Gastroesophageal sphincter (tissue), 4 donors: Measurements from ENCODE around the gene CLASRP. TPM values are rescaled to one million over a fixed set of nuclear protein-coding genes. Genes with fewer than 3 reads are reported as not detected.

Source experiments
- ATAC-seq: fragments of 150-250 bp; one replicate; pipeline ENCODE4 v1.9.1; 2016; ENCODE audit warnings: mild to moderate bottlenecking, moderate library complexity
- H3K27ac ChIP-seq, 4 donors: fragments of 200-600 bp; sonication (generic) in 3 of 4; 1 replicate in 3 of 4; 2 replicates in 1 of 4; pipeline ENCODE4 v1.5.1; 2016 to 2019
- H3K27me3 ChIP-seq: fragments of 200-600 bp; sonication (generic); one replicate; pipeline ENCODE4 v1.5.1; 2019
- H3K36me3 ChIP-seq, 2 donors: fragments of 200-600 bp; sonication (generic); one replicate each; pipeline ENCODE4 v1.5.1; 2019; ENCODE audit warnings: control low read depth in 1 of 2
- H3K4me1 ChIP-seq, 3 donors: fragments of 200-600 bp; sonication (generic); 1 replicate in 2 of 3; 2 replicates in 1 of 3; pipeline ENCODE4 v1.5.1; 2016 to 2019; ENCODE audit warnings: control low read depth in 2 of 3
- H3K4me3 ChIP-seq, 2 donors: fragments of 200-600 bp; sonication (generic); one replicate each; pipeline ENCODE4 v1.5.1; 2019; ENCODE audit warnings: mild to moderate bottlenecking in 1 of 2, moderate library complexity in 1 of 2
- H3K9me3 ChIP-seq, 3 donors: fragments of 200-600 bp; sonication (generic); one replicate each; pipeline ENCODE4 v1.5.1; 2017 to 2019; ENCODE audit warnings: control low read depth in 2 of 3
- EP300 ChIP-seq: sonication (generic); formaldehyde crosslinking; IDR thresholded peaks from one replicate; pipeline ENCODE4 v1.6.1; 2017; ENCODE audit warnings: antibody characterized with exemption, mild to moderate bottlenecking
- POLR2A ChIP-seq, 2 donors: fragments of 450-650 bp; IDR thresholded peaks; one replicate each; pipeline ENCODE4 v1.6.1; 2017; ENCODE audit warnings: antibody characterized with exemption in 2 of 2, mild to moderate bottlenecking in 2 of 2, moderate library complexity in 1 of 2
- POLR2AphosphoS5 ChIP-seq: sonication (generic); formaldehyde crosslinking; IDR thresholded peaks from one replicate; pipeline ENCODE4 v1.6.1; 2017; ENCODE audit warnings: antibody characterized with exemption
- WGBS, 2 donors: methylation state at CpG; one replicate each; pipeline ENCODE4 v1.1.5; 2018; ENCODE audit warnings: low coverage in 1 of 2; 5-methylcytosine and 5-hydroxymethylcytosine counted together
- total RNA-seq, 4 donors: library from RNA; depleted of rRNA; stranded (reverse); fragments of >200 nt; gene quantifications; one replicate each; pipeline ENCODE4 v1.1.0, GENCODE V29; 2016
- TF ChIP-seq, protein P1 (sequence below), 4 experiments: fragments of 200-600 bp in 2 of 4; fragments of 450-650 bp in 2 of 4; sonication (generic) in 1 of 4; IDR thresholded peaks; one replicate each; pipeline ENCODE4 v1.5.1; 2017 to 2019; ENCODE audit warnings: antibody characterized with exemption in 4 of 4, mild to moderate bottlenecking in 2 of 4, moderate library complexity in 2 of 4

CLASRP gene
- total RNA-seq, 4 donors from 2014 or later, result 33.6 to 82.5 (median 54.7) TPM

DNA sequence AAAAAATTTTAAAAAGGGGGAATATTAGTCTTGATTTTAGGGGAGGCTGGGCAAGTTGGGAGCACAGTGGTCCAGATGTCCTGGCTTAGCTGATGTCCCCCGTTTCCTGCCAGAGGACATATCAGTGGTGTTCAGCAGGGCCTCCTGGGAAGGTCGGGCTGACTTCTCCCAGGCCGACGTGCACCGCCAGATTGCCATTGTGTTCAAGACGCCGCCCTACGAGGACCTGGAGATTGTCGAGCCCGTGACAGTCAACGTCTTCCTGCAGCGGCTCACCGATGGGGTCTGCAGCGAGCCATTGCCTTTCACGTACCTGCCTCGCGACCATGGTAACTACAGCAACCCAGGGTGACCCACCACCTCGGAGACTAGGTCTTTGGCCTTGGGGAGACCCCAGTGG lies 6.4 kb upstream of the CLASRP start:
- WGBS, 2 donors, result 90 to 93% methylated on average over 2 to 8 of the region's 18 CpGs
- H3K36me3 ChIP-seq, result peaks cover 0 to 96% of the 10 kb centered on the region in 2 donors
- ATAC-seq, result no peak

DNA sequence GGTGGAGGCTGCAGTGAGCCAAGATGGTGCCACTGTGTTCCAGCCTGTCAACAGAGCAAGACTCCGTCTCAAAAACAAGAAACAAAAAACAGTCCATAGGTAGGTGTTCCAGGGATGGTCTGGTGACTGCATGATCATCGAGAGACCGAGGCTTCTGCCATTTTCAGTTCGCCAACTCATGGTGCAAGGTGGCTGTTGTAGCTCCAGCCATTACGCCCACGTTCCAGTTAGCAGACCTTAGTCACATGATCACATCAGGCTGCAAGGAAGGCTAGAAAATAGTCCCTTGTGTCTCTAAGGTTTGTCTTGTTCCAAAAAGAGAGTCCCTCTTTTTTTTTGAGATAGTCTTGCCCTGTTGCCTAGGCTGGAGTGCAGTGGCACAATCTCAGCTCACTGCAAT lies 3.1 kb upstream of the CLASRP start:
- Histone ChIP-seq H3K27me3 (no peaks in the 10 kb centered on the region), H3K27ac (no peak overlapping the region), H3K4me1 (peaks cover 6 to 24% (median 18%) of the 10 kb centered on the region in 3 donors), H3K36me3 (peaks cover 0 to 72% of the 10 kb centered on the region in 2 donors), H3K9me3 (peaks cover 0 to 4% (median 0%) of the 10 kb centered on the region in 3 donors), H3K4me3 (no peak overlapping the region)
- ATAC-seq, result no peak
- no peak for TF ChIP-seq EP300
- no peak for TF ChIP-seq POLR2AphosphoS5
- TF ChIP-seq, protein P1, sequence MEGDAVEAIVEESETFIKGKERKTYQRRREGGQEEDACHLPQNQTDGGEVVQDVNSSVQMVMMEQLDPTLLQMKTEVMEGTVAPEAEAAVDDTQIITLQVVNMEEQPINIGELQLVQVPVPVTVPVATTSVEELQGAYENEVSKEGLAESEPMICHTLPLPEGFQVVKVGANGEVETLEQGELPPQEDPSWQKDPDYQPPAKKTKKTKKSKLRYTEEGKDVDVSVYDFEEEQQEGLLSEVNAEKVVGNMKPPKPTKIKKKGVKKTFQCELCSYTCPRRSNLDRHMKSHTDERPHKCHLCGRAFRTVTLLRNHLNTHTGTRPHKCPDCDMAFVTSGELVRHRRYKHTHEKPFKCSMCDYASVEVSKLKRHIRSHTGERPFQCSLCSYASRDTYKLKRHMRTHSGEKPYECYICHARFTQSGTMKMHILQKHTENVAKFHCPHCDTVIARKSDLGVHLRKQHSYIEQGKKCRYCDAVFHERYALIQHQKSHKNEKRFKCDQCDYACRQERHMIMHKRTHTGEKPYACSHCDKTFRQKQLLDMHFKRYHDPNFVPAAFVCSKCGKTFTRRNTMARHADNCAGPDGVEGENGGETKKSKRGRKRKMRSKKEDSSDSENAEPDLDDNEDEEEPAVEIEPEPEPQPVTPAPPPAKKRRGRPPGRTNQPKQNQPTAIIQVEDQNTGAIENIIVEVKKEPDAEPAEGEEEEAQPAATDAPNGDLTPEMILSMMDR (IDR thresholded peaks at IDR 0.05), result no peak
- no peak for TF ChIP-seq POLR2A (IDR thresholded peaks at IDR 0.05)
- WGBS, 2 donors, result 94 to 97% methylated on average over 5 to 6 of the region's 6 CpGs

More for the DNA sequence above, 6.4 kb upstream of the CLASRP start:
- TF ChIP-seq, protein P1 (IDR thresholded peaks at IDR 0.05), result no peak
- no peak for TF ChIP-seq EP300
- H3K4me3 ChIP-seq, result no peak overlapping the region
- no peaks in the 10 kb centered on the region for H3K27me3 ChIP-seq
- H3K4me1 ChIP-seq, result no peaks in the 10 kb centered on the region
- H3K9me3 ChIP-seq, result peaks cover 0 to 4% (median 0%) of the 10 kb centered on the region in 3 donors
- H3K27ac ChIP-seq, result no peak overlapping the region

DNA sequence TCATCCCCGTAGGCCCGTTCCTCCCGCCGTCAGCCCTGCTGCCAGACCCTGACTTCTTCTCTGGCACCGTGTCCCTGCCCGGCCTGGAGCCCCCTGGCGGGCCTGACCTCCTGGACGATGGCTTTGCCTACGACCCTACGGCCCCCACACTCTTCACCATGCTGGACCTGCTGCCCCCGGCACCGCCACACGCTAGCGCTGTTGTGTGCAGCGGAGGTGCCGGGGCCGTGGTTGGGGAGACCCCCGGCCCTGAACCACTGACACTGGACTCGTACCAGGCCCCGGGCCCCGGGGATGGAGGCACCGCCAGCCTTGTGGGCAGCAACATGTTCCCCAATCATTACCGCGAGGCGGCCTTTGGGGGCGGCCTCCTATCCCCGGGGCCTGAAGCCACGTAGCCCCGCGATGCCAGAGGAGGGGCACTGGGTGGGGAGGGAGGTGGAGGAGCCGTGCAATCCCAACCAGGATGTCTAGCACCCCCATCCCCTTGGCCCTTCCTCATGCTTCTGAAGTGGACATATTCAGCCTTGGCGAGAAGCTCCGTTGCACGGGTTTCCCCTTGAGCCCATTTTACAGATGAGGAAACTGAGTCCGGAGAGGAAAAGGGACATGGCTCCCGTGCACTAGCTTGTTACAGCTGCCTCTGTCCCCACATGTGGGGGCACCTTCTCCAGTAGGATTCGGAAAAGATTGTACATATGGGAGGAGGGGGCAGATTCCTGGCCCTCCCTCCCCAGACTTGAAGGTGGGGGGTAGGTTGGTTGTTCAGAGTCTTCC lies 1.3 kb upstream of the CLASRP start:
- H3K27ac ChIP-seq, result no peak overlapping the region
- peaks cover 6 to 42% (median 24%) of the 10 kb centered on the region in 3 donors for H3K4me1 ChIP-seq
- no peak overlapping the region for H3K4me3 ChIP-seq
- peaks cover 0 to 4% (median 0%) of the 10 kb centered on the region in 3 donors for H3K9me3 ChIP-seq
- WGBS, 2 donors, result 80% methylated on average over 6 of the region's 37 CpGs; no CpG with 5 or more reads in 1 of the 2 donors
- ATAC-seq, result no peak
- TF ChIP-seq, protein P1 (IDR thresholded peaks at IDR 0.05), result no peak
- TF ChIP-seq POLR2A (IDR thresholded peaks at IDR 0.05) (no peak), POLR2AphosphoS5 (no peak), EP300 (no peak)
- no peaks in the 10 kb centered on the region for H3K27me3 ChIP-seq
- peaks cover 0 to 72% of the 10 kb centered on the region in 2 donors for H3K36me3 ChIP-seq

DNA sequence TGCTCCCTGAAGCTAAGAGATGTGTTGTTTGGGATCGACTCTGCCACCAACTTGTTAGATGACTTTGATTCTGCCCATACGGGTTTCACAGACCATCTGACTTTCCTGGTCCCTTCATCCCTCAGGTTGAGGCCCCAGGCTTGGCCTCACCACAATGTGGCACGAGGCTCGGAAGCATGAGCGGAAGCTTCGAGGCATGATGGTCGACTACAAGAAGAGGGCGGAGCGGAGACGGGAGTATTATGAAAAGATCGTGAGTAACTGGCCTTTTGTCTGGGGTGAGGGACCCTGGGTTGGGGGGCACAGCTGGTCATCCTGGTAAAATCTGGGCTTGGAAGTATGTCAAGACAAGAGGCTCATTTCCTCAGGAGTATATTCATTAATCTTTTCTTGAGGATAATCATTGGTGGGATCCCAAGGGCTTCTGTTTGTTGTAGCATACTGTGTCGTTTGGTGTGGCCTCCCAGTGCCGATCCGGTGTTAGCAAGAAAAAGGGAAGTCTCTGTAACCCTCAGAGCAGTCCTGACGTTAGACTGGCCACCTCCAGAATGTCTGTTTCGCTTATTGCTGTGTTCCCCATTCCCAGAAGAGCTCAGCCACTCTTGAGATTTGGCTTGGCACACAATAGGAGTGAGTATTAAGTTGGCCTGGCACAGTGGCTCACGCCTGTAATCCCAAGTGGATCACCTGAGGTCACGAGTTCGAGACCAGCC lies 1.4 kb downstream of the CLASRP start:
- H3K27me3 ChIP-seq, result no peaks in the 10 kb centered on the region
- no peak for TF ChIP-seq EP300
- TF ChIP-seq, protein P1 (IDR thresholded peaks at IDR 0.05), result no peak
- no peak for TF ChIP-seq POLR2AphosphoS5
- TF ChIP-seq POLR2A (IDR thresholded peaks at IDR 0.05), result no peak
- 62 to 80% methylated on average over 1 to 7 of the region's 19 CpGs for whole genome bisulfite sequencing, 2 donors
- no peak for ATAC-seq
- H3K4me3 ChIP-seq, result peak overlapping the region; percentile 53 to 67
- H3K4me1 ChIP-seq, result peaks cover 6 to 59% (median 25%) of the 10 kb centered on the region in 3 donors
- H3K27ac ChIP-seq, result peak overlapping the region in 3 of 4 donors; percentile 7 to 93 (median 88)
- peaks cover 0 to 4% (median 0%) of the 10 kb centered on the region in 3 donors for H3K9me3 ChIP-seq
- peaks cover 0 to 70% of the 10 kb centered on the region in 2 donors for H3K36me3 ChIP-seq
